K562 (cell line): ENCODE measurements around the gene AHSG. TPM values are rescaled to one million over a fixed set of nuclear protein-coding genes. Genes with fewer than 3 reads are reported as not detected.

Experiments used
- ARID1B ChIP-seq: fragments of 450-650 bp; IDR thresholded peaks from 2 replicates; pipeline ENCODE4 v1.6.1; 2016; ENCODE audit warnings: antibody characterized with exemption, mild to moderate bottlenecking, inconsistent platforms
- ATF3 ChIP-seq, 2 experiments: fragments of 450-650 bp in 1 of 2; sonication (generic) in 1 of 2; formaldehyde crosslinking in 1 of 2; IDR thresholded peaks in 1 of 2; conservative IDR thresholded peaks in 1 of 2; 2 replicates each; pipeline versions ENCODE4 v1.6.1 to v1.8.1; 2016 to 2023; ENCODE audit warnings: mild to moderate bottlenecking in 2 of 2, moderate library complexity in 2 of 2, inconsistent platforms in 1 of 2, missing genetic modification reagents in 1 of 2
- CBFA2T3 ChIP-seq: fragments of 450-650 bp; IDR thresholded peaks from 2 replicates; pipeline ENCODE4 v1.6.1; 2017
- CEBPG ChIP-seq, 3 experiments: fragments of 200-800 bp in 1 of 3; sonication (Bioruptor generic) in 1 of 3; sonication (generic) in 1 of 3; formaldehyde crosslinking in 1 of 3; IDR thresholded peaks in 2 of 3; conservative IDR thresholded peaks in 1 of 3; 2 replicates each; pipeline versions ENCODE4 v1.6.1 to v1.8.0; 2016 to 2022; ENCODE audit warnings: missing compliant biosample characterization in 2 of 3, missing genetic modification characterization in 2 of 3, mild to moderate bottlenecking in 1 of 3, missing genetic modification reagents in 1 of 3
- CHD4 ChIP-seq: fragments of 200-600 bp; sonication (generic); IDR thresholded peaks from 3 replicates; pipeline ENCODE4 v1.6.1; 2012; ENCODE audit warnings: low read depth, mild to moderate bottlenecking, mixed read lengths, low read length, inconsistent platforms; ENCODE audit not compliant: insufficient read depth, insufficient replicate concordance, poor library complexity, severe bottlenecking
- CREBBP ChIP-seq: IDR thresholded peaks from one replicate; pipeline ENCODE4 v1.6.1; 2012; ENCODE audit warnings: low read depth, mild to moderate bottlenecking, control low read depth, inconsistent platforms, low read length
- EP400 ChIP-seq: fragments of 450-650 bp; IDR thresholded peaks from 2 replicates; pipeline ENCODE4 v1.6.1; 2017; ENCODE audit warnings: antibody characterized with exemption, mild to moderate bottlenecking, moderate library complexity
- FOSL1 ChIP-seq: fragments of 200-800 bp; sonication (Bioruptor generic); conservative IDR thresholded peaks from 2 replicates; pipeline ENCODE4 v1.6.1; 2016; ENCODE audit warnings: missing genetic modification characterization, missing compliant biosample characterization
- HDAC8 ChIP-seq: fragments of 450-650 bp; IDR thresholded peaks from 2 replicates; pipeline ENCODE4 v1.6.1; 2016; ENCODE audit warnings: mild to moderate bottlenecking, missing genetic modification characterization, moderate library complexity, missing compliant biosample characterization
- IFI16 ChIP-seq: fragments of 250-450 bp; sonication (Bioruptor Pico); IDR thresholded peaks from 2 replicates; pipeline ENCODE4 v2.1.2; 2022; ENCODE audit warnings: mild to moderate bottlenecking, inconsistent platforms
- MXI1 ChIP-seq: IDR thresholded peaks from 2 replicates; pipeline ENCODE4 v1.6.1; 2011; ENCODE audit warnings: low read depth, mild to moderate bottlenecking, improper control_type of control experiment, low read length
- MYNN ChIP-seq, 2 experiments: sonication (generic); formaldehyde crosslinking in 1 of 2; IDR thresholded peaks; 2 replicates each; pipeline versions ENCODE4 v1.5.0 to v1.6.1; 2016 to 2020; ENCODE audit warnings: antibody characterized with exemption in 1 of 2, missing genetic modification reagents in 1 of 2
- POLR3A ChIP-seq: IDR thresholded peaks from 2 replicates; pipeline ENCODE4 v1.6.1; 2011; ENCODE audit warnings: borderline replicate concordance, mild to moderate bottlenecking, moderate library complexity; ENCODE audit not compliant: insufficient read length, insufficient read depth; ENCODE audit errors: extremely low read depth
- POLR3G ChIP-seq: IDR thresholded peaks from 2 replicates; pipeline ENCODE4 v1.6.1; 2011; ENCODE audit not compliant: insufficient read length, insufficient replicate concordance; ENCODE audit errors: extremely low read depth
- SP2 ChIP-seq: IDR thresholded peaks from 2 replicates; pipeline ENCODE4 v1.6.1; 2011; ENCODE audit warnings: mild to moderate bottlenecking, low read depth, low read length, moderate library complexity; ENCODE audit not compliant: poor library complexity, severe bottlenecking; ENCODE audit errors: extremely low read depth
- TCF3 ChIP-seq: sonication (generic); formaldehyde crosslinking; IDR thresholded peaks from 2 replicates; pipeline ENCODE4 v1.4.0; 2020; ENCODE audit warnings: mild to moderate bottlenecking, missing genetic modification reagents
- TOE1 ChIP-seq, 2 experiments: fragments of 450-650 bp in 1 of 2; sonication (generic) in 1 of 2; formaldehyde crosslinking in 1 of 2; IDR thresholded peaks; 2 replicates each; pipeline versions ENCODE4 v1.7.1 to v1.8.0; 2016 to 2022; ENCODE audit warnings: borderline replicate concordance in 2 of 2, mild to moderate bottlenecking in 2 of 2, antibody characterized with exemption in 1 of 2, inconsistent platforms in 1 of 2, low read depth in 1 of 2, missing genetic modification reagents in 1 of 2, moderate library complexity in 1 of 2
- ZKSCAN8 ChIP-seq: fragments of 200-800 bp; sonication (Bioruptor generic); IDR thresholded peaks from 2 replicates; pipeline ENCODE4 v1.6.1; 2016; ENCODE audit warnings: missing genetic modification characterization, missing compliant biosample characterization
- ZNF24 ChIP-seq: fragments of 450-650 bp; IDR thresholded peaks from 2 replicates; pipeline ENCODE4 v1.6.1; 2016
- ZNF395 ChIP-seq: fragments of 200-800 bp; sonication (Bioruptor generic); IDR thresholded peaks from 2 replicates; pipeline ENCODE4 v1.6.1; 2017; ENCODE audit warnings: missing genetic modification characterization, missing compliant biosample characterization
- ZSCAN29 ChIP-seq: fragments of 450-650 bp; IDR thresholded peaks from 2 replicates; pipeline ENCODE4 v1.6.1; 2017
- polyA plus RNA-seq, 8 experiments: library from polyadenylated mRNA; depleted of rRNA in 4 of 8; stranded (reverse) in 5 of 8; unstranded in 3 of 8; fragments of >200 nt; fragmentation: Nextera tagmentation in 2 of 8; fragmentation: Illumina TruSeq in 1 of 8; extraction: Ambion mirVana in 2 of 8; extraction: Trizol in 1 of 8; gene quantifications; 2 replicates each; pipeline versions ENCODE4 v1.2.1 to v1.2.3, GENCODE V29; 2011 to 2014; ENCODE audit warnings: inconsistent platforms in 1 of 8, missing spikeins in 1 of 8
- total RNA-seq, 7 experiments: library from RNA; depleted of rRNA in 6 of 7; stranded (reverse); fragments of >200 nt in 6 of 7; fragmentation: Illumina TruSeq in 2 of 7; extraction: Trizol in 2 of 7; gene quantifications; 2 replicates each; pipeline versions ENCODE4 v1.2.1 to v1.2.3, GENCODE V29; 2011 to 2021; ENCODE audit warnings: low replicate concordance in 1 of 7
- TF ChIP-seq, protein P1 (sequence below): fragments of 450-650 bp; IDR thresholded peaks from 2 replicates; pipeline ENCODE4 v1.6.1; 2016

AHSG gene
- total and polyA plus RNA-seq, 9 of the 15 experiments (the other 6 are each of a cell fraction or from before 2014, with no cell fraction given) = 0.69 TPM; not detected in 8

DNA sequence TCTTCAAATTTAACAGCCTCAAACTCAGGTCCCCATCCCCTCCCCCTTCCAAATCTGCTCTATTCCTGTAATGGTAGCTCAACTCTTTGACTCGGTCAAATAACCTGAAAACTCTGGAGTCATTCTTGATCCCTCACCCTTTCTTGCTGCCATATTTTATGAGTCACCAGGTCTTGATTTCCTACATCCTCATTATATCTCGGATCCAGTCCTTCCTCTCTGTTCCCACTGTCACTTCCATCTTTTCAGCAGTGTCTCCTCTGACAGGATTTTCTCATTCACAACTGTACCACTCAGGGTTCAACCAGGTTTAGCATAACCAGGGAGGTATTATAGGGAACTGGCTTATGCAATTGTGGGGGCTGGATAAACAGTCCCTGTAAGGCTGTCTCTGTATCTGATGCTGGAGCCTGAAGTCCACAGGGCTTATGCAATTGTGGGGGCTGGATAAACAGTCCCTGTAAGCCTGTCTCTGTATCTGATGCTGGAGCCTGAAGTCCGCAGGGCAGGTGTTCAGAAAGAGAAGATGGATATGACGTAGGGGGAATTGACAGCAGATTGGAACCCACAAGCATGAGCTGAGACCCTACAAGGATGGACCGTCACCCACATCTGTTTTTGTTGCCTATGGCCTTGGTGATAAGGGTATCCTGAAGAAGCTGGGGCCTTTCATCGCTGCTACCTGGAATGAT, 18.2 kb downstream of the AHSG start (continued):
- TF ChIP-seq MXI1 = no peak
- TF ChIP-seq ARID1B = 0 out of 2 replicates have a peak, but pooled peaks have one; percentile 9
- TF ChIP-seq ZKSCAN8 (CRISPR knock-in tag) = no peak
- TF ChIP-seq ZNF395 = no peak
- TF ChIP-seq, protein P1, sequence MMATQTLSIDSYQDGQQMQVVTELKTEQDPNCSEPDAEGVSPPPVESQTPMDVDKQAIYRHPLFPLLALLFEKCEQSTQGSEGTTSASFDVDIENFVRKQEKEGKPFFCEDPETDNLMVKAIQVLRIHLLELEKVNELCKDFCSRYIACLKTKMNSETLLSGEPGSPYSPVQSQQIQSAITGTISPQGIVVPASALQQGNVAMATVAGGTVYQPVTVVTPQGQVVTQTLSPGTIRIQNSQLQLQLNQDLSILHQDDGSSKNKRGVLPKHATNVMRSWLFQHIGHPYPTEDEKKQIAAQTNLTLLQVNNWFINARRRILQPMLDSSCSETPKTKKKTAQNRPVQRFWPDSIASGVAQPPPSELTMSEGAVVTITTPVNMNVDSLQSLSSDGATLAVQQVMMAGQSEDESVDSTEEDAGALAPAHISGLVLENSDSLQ = no peak
- TF ChIP-seq CEBPG (CRISPR knock-in tag; IDR thresholded peaks at IDR 0.05) = no peak; the same call in 1 of the 2 replicates
- peak in 1 of 2 experiments; percentile 55; a peak in 1 of 4 replicates for TF ChIP-seq CEBPG (tag; conservative IDR thresholded peaks at IDR 0.05 in 1 of 2, IDR thresholded peaks at IDR 0.05 in 1 of 2)
- no peak for TF ChIP-seq IFI16
- TF ChIP-seq ZNF24 = no peak
- TF ChIP-seq CHD4 = no peak
- peak; percentile 51 for TF ChIP-seq FOSL1 (tag)
- TF ChIP-seq POLR3A = no peak
- no peak for TF ChIP-seq SP2
- TF ChIP-seq TOE1 (IDR thresholded peaks at IDR 0.05; ENCODE audit: borderline replicate concordance) = no peak
- no peak for TF ChIP-seq TOE1 (CRISPR knock-in tag; IDR thresholded peaks at IDR 0.05; ENCODE audit: borderline replicate concordance, low read depth)
- TF ChIP-seq TCF3 (CRISPR knock-in tag) = peak; percentile 51
- no peak for TF ChIP-seq CREBBP
- no peak for TF ChIP-seq MYNN (IDR thresholded peaks at IDR 0.05)
- no peak for TF ChIP-seq MYNN (CRISPR knock-in tag; IDR thresholded peaks at IDR 0.05)
- TF ChIP-seq ZSCAN29 = no peak
- TF ChIP-seq ATF3 (IDR thresholded peaks at IDR 0.05) = peak; percentile 61
- TF ChIP-seq ATF3 (CRISPR knock-in tag; conservative IDR thresholded peaks at IDR 0.05) = no peak
- no peak for TF ChIP-seq POLR3G
- no peak for TF ChIP-seq EP400
- 0 out of 2 replicates have a peak, but pooled peaks have one; percentile 12 for TF ChIP-seq CBFA2T3
- no peak for TF ChIP-seq HDAC8
